GM23248 (cell line): ENCODE data around the gene CAMTA1. TPM values are rescaled to one million over a fixed set of nuclear protein-coding genes. Genes with fewer than 3 reads are reported as not detected.

Source experiments
- DNase-seq: peaks from one replicate; pipeline ENCODE4 v3.0.0-alpha.2; 2015
- H2AFZ ChIP-seq: fragments of 200-600 bp; sonication (generic); 2 replicates; pipeline ENCODE4 v1.6.1; 2016; ENCODE audit warnings: antibody characterized with exemption
- H3F3A ChIP-seq: fragments of 200-600 bp; sonication (generic); 2 replicates; pipeline ENCODE4 v1.6.1; 2016; ENCODE audit warnings: mild to moderate bottlenecking, antibody characterized with exemption, mixed run types; ENCODE audit not compliant: insufficient read depth
- H3K27ac ChIP-seq: fragments of 200-600 bp; sonication (generic); 2 replicates; pipeline ENCODE4 v1.5.1; 2016; ENCODE audit warnings: mild to moderate bottlenecking
- H3K27me3 ChIP-seq: fragments of 200-600 bp; sonication (generic); replicated peaks from 2 replicates; pipeline ENCODE4 v1.6.1; 2016; ENCODE audit warnings: mild to moderate bottlenecking; ENCODE audit not compliant: insufficient read depth
- H3K36me3 ChIP-seq: fragments of 200-600 bp; sonication (generic); 2 replicates; pipeline ENCODE4 v1.6.1; 2016; ENCODE audit warnings: low read depth, mild to moderate bottlenecking
- H3K4me1 ChIP-seq: fragments of 200-600 bp; sonication (generic); 2 replicates; pipeline ENCODE4 v1.6.1; 2016; ENCODE audit warnings: mild to moderate bottlenecking; ENCODE audit not compliant: insufficient read depth
- H3K4me2 ChIP-seq: fragments of 200-600 bp; sonication (generic); one replicate; pipeline ENCODE4 v1.6.1; 2016; ENCODE audit warnings: mild to moderate bottlenecking; ENCODE audit not compliant: unreplicated experiment
- H3K4me3 ChIP-seq: fragments of 200-600 bp; sonication (generic); 2 replicates; pipeline ENCODE4 v1.5.1; 2016; ENCODE audit warnings: mild to moderate bottlenecking
- H3K79me2 ChIP-seq: fragments of 200-600 bp; sonication (generic); 2 replicates; pipeline ENCODE4 v1.6.1; 2016; ENCODE audit warnings: mild to moderate bottlenecking; ENCODE audit not compliant: insufficient read depth
- H3K9ac ChIP-seq: fragments of 200-600 bp; sonication (generic); 2 replicates; pipeline ENCODE4 v1.6.1; 2016; ENCODE audit warnings: mild to moderate bottlenecking
- H3K9me2 ChIP-seq: fragments of 200-600 bp; sonication (generic); 2 replicates; pipeline ENCODE4 v1.6.1; 2016; ENCODE audit warnings: mixed run types, mild to moderate bottlenecking, moderate library complexity; ENCODE audit not compliant: insufficient read depth
- H3K9me3 ChIP-seq: fragments of 200-600 bp; sonication (generic); one replicate; pipeline ENCODE4 v1.6.1; 2017; ENCODE audit warnings: low read depth
- H4K20me1 ChIP-seq: fragments of 200-600 bp; sonication (generic); 2 replicates; pipeline ENCODE4 v1.6.0; 2016; ENCODE audit not compliant: insufficient read depth
- EZH2 ChIP-seq: fragments of 200-600 bp; sonication (generic); IDR thresholded peaks from 2 replicates; pipeline ENCODE4 v1.6.1; 2018; ENCODE audit warnings: antibody characterized with exemption, mild to moderate bottlenecking; ENCODE audit not compliant: insufficient read depth, poor library complexity, severe bottlenecking
- EZH2phosphoT487 ChIP-seq: fragments of 200-600 bp; sonication (generic); IDR thresholded peaks from 2 replicates; pipeline ENCODE4 v1.6.1; 2018; ENCODE audit warnings: antibody characterized with exemption, moderate library complexity, mild to moderate bottlenecking, low read depth; ENCODE audit not compliant: insufficient read depth
- WGBS, 2 experiments: methylation state at CpG; one replicate each; pipeline ENCODE4 v1.1.6; 2015 to 2017; ENCODE audit warnings: low lambda C conversion rate in 2 of 2, low coverage in 1 of 2; ENCODE audit errors: missing lambda C conversion rate in 2 of 2; 5-methylcytosine and 5-hydroxymethylcytosine counted together
- in situ Hi-C: fragments of 300-500 bp; cut with MboI; formaldehyde crosslinking; loops from 2 replicates; pipeline ENCODE4 v1.15.0; 2020
- polyA plus RNA-seq: library from polyadenylated mRNA; unstranded; fragments of >200 nt; fragmentation: Nextera tagmentation; extraction: Ambion mirVana; gene quantifications from 2 replicates; pipeline ENCODE4 v1.2.1, GENCODE V29; 2016
- total RNA-seq: library from RNA; depleted of rRNA; stranded (reverse); fragments of >200 nt; shearing (Covaris generic); gene quantifications from 2 replicates; pipeline ENCODE4 v1.2.3, GENCODE V29; 2014

The CAMTA1 gene
- total and polyA plus RNA-seq, 2 experiments from 2014 or later = 50.1 to 165 TPM

DNA sequence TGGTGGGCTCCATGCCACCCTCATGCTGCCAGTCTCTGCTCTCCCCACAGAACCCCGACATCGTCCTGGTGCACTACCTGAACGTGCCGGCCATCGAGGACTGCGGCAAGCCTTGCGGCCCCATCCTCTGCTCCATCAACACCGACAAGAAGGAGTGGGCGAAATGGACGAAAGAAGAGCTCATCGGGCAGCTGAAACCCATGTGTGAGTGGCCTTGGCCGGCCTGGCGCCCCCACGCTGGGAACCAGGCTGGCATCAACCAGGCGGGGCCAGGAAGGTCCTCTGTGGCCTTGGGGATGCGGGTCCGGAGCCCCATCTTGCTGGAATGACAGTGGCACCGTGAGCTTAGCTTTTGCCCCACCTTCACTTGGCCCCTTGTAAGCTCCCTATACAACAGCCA lies 855.1 kb downstream of the CAMTA1 start:
- in situ Hi-C loops = loop anchor here (10.0 to 25.0 kb wide), 5 partner anchors 416 to 928 kb away; partner anchors contain the start of gene DNAJC11

DNA sequence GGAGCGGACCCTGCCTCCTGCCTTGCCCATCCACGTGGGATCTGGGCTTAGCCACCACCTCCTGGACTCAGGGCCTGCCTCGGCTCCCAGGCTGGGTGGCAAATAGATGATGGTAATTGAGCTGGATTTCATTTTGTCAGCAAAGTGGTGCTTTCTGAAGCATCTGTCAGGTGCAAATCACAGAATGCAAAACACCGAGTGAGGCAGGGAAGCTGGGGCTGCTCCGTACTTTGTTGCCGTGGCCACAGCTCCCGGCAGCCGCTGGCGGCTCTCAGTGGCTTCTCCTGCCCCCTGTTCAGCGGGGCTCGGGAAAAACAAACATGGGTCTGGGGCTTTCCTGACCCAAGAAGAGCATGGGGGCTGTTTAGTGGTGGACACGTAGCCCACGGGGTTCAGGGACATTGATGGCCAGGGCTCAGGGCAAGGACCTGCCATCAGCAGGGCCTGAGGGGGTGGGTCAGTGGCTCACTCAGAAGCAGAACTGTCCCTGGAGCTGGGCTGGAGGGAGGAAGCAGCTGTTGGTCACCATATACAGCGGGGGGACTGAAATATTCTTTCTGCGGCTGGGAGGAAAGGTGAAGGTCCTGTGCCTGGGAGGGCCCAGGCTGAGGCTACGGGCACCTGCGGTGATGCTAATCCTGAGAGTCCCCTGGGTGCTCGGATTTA lies 855.8 kb downstream of the CAMTA1 start:
- no peaks in the 10 kb centered on the region for H3K79me2 ChIP-seq
- H3K9me2 ChIP-seq = no peaks in the 10 kb centered on the region
- H3K9me3 ChIP-seq = no peaks in the 10 kb centered on the region
- no peak overlapping the region for H3K4me2 ChIP-seq
- H3K27me3 ChIP-seq = no peaks in the 10 kb centered on the region
- DNase-seq = no peak
- no peak overlapping the region for H2AFZ ChIP-seq
- TF ChIP-seq EZH2phosphoT487 (no peak), EZH2 (no peak)
- H3K9ac ChIP-seq = no peak overlapping the region
- no peak overlapping the region for H3K4me3 ChIP-seq
- 86 to 88% methylated on average over 16 to 18 of the region's 18 CpGs for WGBS, 2 experiments
- no peak overlapping the region for H3K27ac ChIP-seq
- peaks cover 8% of the 10 kb centered on the region for H3K4me1 ChIP-seq
- in situ Hi-C loops = loop anchor here (10.0 to 25.0 kb wide), 5 partner anchors 416 to 929 kb away; partner anchors contain the start of gene DNAJC11
- H3K36me3 ChIP-seq = no peaks in the 10 kb centered on the region
- H4K20me1 ChIP-seq = no peaks in the 10 kb centered on the region
- no peaks in the 10 kb centered on the region for H3F3A ChIP-seq

More for the DNA sequence above, 855.1 kb downstream of the CAMTA1 start:
- no peaks in the 10 kb centered on the region for H3K36me3 ChIP-seq
- H3K79me2 ChIP-seq = no peaks in the 10 kb centered on the region
- H3K4me2 ChIP-seq = no peak overlapping the region
- DNase-seq = no peak
- H4K20me1 ChIP-seq = no peaks in the 10 kb centered on the region
- no peaks in the 10 kb centered on the region for H3K9me2 ChIP-seq
- no peak for TF ChIP-seq EZH2
- no peak for TF ChIP-seq EZH2phosphoT487
- peaks cover 8% of the 10 kb centered on the region for H3K4me1 ChIP-seq
- no peak overlapping the region for H3K27ac ChIP-seq
- H3K9me3 ChIP-seq = no peaks in the 10 kb centered on the region
- H3F3A ChIP-seq = no peaks in the 10 kb centered on the region
- no peaks in the 10 kb centered on the region for H3K27me3 ChIP-seq
- H3K4me3 ChIP-seq = no peak overlapping the region
- no peak overlapping the region for H2AFZ ChIP-seq
- 90 to 94% methylated on average over 18 of the region's 18 CpGs for WGBS, 2 experiments
- H3K9ac ChIP-seq = no peak overlapping the region

DNA sequence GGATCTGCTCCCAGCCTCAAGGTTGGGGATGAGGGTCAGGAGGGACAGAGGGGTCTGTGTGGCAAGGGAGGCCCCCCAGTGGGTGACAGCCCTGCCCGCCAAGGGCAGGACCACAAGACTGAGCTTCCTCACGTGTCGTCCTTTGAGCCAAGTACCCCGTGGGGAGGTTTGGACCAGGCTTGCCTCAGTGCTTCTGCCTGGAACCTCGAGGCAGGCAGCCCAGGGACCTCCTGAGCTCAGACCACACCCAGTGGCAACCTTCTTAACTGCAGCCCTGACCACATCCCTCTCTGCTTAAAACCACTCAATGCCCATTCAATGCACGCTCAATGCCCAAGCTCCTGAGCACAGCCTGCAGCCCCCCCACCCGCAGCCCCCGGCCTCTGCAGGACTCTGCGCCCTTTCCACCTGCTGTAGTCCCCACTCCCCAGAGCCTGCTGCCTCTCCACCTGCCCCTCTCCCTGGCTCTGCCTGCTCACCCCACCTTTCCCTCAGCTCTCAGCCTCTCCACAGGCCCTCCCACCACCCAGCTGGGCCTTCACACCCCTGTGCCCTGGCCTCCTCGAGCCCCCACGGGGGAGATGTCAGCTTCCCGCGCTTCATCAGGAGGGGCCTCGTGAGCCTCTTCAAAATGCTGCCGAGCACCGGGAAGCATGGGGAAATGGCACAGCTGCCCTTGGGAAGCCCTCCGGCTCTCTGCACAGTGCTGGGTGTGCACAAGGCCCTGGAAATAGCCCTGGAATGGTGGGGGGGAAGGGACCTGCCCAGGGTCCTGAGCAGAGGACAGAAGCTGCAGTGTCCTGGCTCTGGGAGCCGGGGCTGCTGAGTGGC lies 856.5 kb downstream of the CAMTA1 start:
- Histone ChIP-seq H3K9ac (no peak overlapping the region), H3K4me3 (no peak overlapping the region), H3F3A (no peaks in the 10 kb centered on the region), H3K9me3 (no peaks in the 10 kb centered on the region), H3K4me1 (peaks cover 8% of the 10 kb centered on the region), H3K36me3 (no peaks in the 10 kb centered on the region), H3K4me2 (no peak overlapping the region), H3K79me2 (no peaks in the 10 kb centered on the region), H3K27ac (no peak overlapping the region), H3K27me3 (no peaks in the 10 kb centered on the region), H4K20me1 (no peaks in the 10 kb centered on the region), H2AFZ (no peak overlapping the region), H3K9me2 (no peaks in the 10 kb centered on the region)
- in situ Hi-C loops = loop anchor here (10.0 to 25.0 kb wide), 5 partner anchors 417 to 930 kb away; partner anchors contain the start of gene DNAJC11
- TF ChIP-seq EZH2phosphoT487 (no peak), EZH2 (no peak)
- 72 to 78% methylated on average over 17 of the region's 18 CpGs for WGBS, 2 experiments
- DNase-seq = no peak

DNA sequence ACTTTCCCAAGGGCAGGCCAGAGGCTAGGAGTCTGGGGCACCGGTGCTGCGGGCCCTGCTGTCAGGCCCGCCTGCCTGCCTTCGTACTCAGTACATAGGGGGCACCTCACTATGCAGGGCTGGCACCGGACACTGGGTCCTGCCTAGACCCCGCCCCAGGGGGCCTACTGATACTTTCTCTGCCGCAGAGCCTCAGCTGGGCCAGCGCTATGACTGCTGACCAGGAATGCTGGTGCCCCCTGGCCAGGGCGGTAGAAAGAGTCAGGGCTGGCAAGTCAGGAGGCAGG lies 857.1 kb downstream of the CAMTA1 start:
- Histone ChIP-seq H3F3A (no peaks in the 10 kb centered on the region), H3K4me1 (peaks cover 8% of the 10 kb centered on the region), H2AFZ (no peak overlapping the region), H4K20me1 (no peaks in the 10 kb centered on the region), H3K9ac (no peak overlapping the region), H3K9me2 (no peaks in the 10 kb centered on the region), H3K36me3 (no peaks in the 10 kb centered on the region), H3K9me3 (no peaks in the 10 kb centered on the region), H3K27me3 (no peaks in the 10 kb centered on the region), H3K27ac (no peak overlapping the region), H3K79me2 (no peaks in the 10 kb centered on the region), H3K4me2 (no peak overlapping the region), H3K4me3 (no peak overlapping the region)
- in situ Hi-C loops = loop anchor here (10.0 to 25.0 kb wide), 5 partner anchors 418 to 930 kb away; partner anchors contain the start of gene DNAJC11
- no peak for DNase-seq
- TF ChIP-seq EZH2 = no peak
- TF ChIP-seq EZH2phosphoT487 = no peak
- 87 to 89% methylated on average over 9 of the region's 9 CpGs for WGBS, 2 experiments
